ENCODE results near the gene HARS2. TPM values are rescaled to one million over a fixed set of nuclear protein-coding genes. Genes with fewer than 3 reads are reported as not detected.

HARS2 gene, protein sequence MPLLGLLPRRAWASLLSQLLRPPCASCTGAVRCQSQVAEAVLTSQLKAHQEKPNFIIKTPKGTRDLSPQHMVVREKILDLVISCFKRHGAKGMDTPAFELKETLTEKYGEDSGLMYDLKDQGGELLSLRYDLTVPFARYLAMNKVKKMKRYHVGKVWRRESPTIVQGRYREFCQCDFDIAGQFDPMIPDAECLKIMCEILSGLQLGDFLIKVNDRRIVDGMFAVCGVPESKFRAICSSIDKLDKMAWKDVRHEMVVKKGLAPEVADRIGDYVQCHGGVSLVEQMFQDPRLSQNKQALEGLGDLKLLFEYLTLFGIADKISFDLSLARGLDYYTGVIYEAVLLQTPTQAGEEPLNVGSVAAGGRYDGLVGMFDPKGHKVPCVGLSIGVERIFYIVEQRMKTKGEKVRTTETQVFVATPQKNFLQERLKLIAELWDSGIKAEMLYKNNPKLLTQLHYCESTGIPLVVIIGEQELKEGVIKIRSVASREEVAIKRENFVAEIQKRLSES
- total RNA-seq: 10 to 100 TPM; 16.0 to 41.6 (median 25.5) TPM

DNA sequence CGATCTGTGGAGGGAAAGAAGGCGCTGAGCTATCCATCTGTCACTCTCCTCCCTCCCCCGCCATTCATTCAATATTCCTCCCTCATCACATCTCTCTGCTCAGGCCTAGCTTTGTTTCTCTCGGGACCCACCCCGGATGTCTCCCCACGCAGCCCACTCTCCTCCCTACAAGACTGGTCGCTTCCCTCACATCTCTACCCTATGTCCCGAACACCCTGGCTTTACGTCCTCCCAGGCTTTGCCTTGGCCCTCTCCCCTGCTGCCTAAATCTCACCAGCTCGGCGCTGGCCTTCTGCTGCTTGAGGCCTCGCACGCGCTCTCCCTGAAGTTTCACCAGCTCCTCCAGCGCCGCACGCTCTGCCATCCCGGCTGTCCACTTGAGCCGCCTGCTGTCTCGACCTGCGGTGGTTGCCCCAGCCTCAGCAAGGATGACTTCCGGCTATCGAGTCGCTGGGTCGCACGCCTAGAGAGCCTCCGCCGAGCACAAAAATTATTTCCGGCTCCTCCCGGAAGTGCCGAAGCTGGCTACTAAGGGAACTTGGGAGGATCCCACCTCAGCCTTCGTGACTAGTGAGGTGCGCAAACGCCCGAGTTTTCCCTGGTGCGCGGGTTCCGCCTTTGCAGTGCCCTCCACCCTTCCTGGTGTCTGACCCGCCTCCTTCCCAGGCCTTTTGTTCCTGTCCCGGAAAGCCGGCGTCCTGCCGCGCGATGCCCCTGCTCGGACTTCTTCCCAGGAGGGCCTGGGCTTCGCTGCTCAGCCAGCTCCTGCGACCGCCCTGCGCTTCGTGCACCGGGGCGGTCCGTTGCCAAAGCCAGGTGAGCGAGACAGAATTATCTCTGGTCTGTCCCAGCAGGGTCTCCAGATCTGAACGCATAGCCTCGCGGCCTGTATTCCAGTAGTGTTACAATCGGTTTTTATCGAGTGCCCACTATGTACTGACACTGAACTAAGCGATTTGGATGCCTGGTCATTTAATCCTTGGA lies at the start of gene HARS2, which contains the start of gene HARS1:
Gene HARS2 (plus strand): TSS at position 515 of the 984 bp plus-strand sequence. CDS start 194 bp downstream, at position 709.
Gene HARS1 (minus strand): TSS at position 430 of the 984 bp plus-strand sequence. CDS start 66 bp downstream, at position 364.
- peak within 1 kb of the TSS; percentile 66 to 77 for H3K4me3 ChIP-seq
- peak; percentile 72 for TF ChIP-seq POLR2AphosphoS5 (IDR thresholded peaks at IDR 0.05)
- TF ChIP-seq EP300 (IDR thresholded peaks at IDR 0.05): no peak
- TF ChIP-seq, protein P1, sequence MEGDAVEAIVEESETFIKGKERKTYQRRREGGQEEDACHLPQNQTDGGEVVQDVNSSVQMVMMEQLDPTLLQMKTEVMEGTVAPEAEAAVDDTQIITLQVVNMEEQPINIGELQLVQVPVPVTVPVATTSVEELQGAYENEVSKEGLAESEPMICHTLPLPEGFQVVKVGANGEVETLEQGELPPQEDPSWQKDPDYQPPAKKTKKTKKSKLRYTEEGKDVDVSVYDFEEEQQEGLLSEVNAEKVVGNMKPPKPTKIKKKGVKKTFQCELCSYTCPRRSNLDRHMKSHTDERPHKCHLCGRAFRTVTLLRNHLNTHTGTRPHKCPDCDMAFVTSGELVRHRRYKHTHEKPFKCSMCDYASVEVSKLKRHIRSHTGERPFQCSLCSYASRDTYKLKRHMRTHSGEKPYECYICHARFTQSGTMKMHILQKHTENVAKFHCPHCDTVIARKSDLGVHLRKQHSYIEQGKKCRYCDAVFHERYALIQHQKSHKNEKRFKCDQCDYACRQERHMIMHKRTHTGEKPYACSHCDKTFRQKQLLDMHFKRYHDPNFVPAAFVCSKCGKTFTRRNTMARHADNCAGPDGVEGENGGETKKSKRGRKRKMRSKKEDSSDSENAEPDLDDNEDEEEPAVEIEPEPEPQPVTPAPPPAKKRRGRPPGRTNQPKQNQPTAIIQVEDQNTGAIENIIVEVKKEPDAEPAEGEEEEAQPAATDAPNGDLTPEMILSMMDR (IDR thresholded peaks at IDR 0.05): peak in 1 of 4 experiments; percentile 22
- TF ChIP-seq POLR2A (IDR thresholded peaks at IDR 0.05): peak; percentile 32 to 52
- ATAC-seq: peak; percentile 98
- no peaks in the 10 kb centered on the region for H3K27me3 ChIP-seq
- H3K9me3 ChIP-seq: no peaks in the 10 kb centered on the region
- peaks cover 2 to 50% (median 21%) of the 10 kb centered on the region in 3 donors for H3K4me1 ChIP-seq
- H3K36me3 ChIP-seq: peaks cover 1 to 51% of the 10 kb centered on the region in 2 donors
- WGBS, 2 donors (ENCODE audit: low coverage in 1 of 2): 0 to 1% methylated on average over 14 of the region's 61 CpGs
- H3K27ac ChIP-seq: peak within 1 kb of the TSS; percentile 67 to 88 (median 86)

DNA sequence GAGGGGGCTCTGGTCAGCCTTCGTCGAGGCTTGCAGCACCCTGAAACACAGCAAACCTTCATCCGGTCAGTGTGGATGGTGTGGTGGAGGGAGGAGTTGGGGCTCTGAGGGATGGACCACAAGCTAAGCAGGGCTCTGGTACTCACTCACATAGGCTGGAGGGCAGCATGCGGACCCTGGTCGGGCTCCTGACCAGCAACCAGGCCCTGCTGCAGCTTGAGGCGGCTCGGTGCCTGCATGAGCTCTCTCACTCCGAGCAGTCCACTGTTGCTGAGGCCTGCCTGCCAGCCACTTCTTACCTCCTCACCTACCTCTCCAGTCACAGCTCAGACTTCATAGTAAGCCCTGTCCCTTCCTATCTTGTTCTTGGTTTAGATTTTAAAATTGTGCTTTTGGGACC lies 49.5 kb upstream of the HARS2 start:
- no peaks in the 10 kb centered on the region for H3K27me3 ChIP-seq
- 67% methylated on average over 5 of the region's 8 CpGs; no CpG with 5 or more reads in 1 of the 2 donors for WGBS, 2 donors (ENCODE audit: low coverage in 1 of 2)
- no peak overlapping the region for H3K27ac ChIP-seq
- TF ChIP-seq, protein P1 (IDR thresholded peaks at IDR 0.05): no peak
- TF ChIP-seq POLR2AphosphoS5 (IDR thresholded peaks at IDR 0.05) (no peak), EP300 (IDR thresholded peaks at IDR 0.05) (no peak), POLR2A (IDR thresholded peaks at IDR 0.05) (no peak)
- H3K4me1 ChIP-seq: peaks cover 0 to 55% (median 7%) of the 10 kb centered on the region in 3 donors
- no peaks in the 10 kb centered on the region for H3K9me3 ChIP-seq
- ATAC-seq: no peak
- peaks cover 0 to 46% of the 10 kb centered on the region in 2 donors for H3K36me3 ChIP-seq
- H3K4me3 ChIP-seq: no peak overlapping the region

DNA sequence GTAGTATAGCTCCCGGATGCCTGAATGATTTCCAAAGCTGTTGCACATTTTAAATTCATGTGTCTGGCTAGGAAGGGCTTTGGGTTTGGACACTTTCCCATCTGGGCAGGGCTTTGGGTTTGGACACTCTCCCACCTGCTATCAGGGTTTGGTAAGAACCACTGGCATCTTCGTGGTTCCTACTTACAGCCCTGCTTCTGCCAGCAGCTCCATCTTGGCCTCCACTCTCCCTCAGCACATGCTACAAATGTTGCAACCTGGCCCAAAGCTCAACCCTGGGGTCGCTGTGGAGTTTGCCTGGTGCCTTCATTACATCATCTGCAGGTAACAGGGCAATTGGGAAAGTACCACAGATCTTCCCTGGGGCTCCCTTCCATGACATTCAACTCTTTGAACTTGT lies 48.5 kb upstream of the HARS2 start:
- TF ChIP-seq EP300 (IDR thresholded peaks at IDR 0.05) (no peak), POLR2A (IDR thresholded peaks at IDR 0.05) (no peak), POLR2AphosphoS5 (IDR thresholded peaks at IDR 0.05) (no peak)
- TF ChIP-seq, protein P1 (IDR thresholded peaks at IDR 0.05): no peak
- peaks cover 0 to 46% of the 10 kb centered on the region in 2 donors for H3K36me3 ChIP-seq
- H3K4me1 ChIP-seq: peaks cover 0 to 59% (median 8%) of the 10 kb centered on the region in 3 donors
- H3K27me3 ChIP-seq: no peaks in the 10 kb centered on the region
- no CpG with 5 or more reads among the region's 3 CpGs for WGBS, 2 donors (ENCODE audit: low coverage in 1 of 2)
- H3K9me3 ChIP-seq: no peaks in the 10 kb centered on the region
- no peak overlapping the region for H3K4me3 ChIP-seq
- no peak for ATAC-seq
- no peak overlapping the region for H3K27ac ChIP-seq

DNA sequence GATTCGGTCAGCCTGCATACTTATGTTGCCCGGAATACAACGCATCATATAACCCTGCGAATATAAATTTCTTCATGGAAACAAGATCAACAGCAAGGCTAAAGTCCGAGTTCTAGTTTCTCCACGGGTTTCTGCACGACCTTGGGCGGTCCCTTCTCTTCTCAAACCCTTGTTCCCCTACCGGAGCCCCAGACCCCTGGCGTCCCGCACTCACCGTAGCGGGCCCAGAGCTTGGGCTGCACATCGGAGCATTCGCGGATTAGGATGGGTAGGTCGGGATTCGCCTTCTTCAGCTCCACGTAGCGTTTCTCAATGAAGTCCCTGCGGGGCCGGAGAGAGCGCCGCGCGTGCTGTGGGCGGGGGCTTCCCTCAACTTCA lies 44.2 kb upstream of the HARS2 start:
- Histone ChIP-seq H3K36me3 (peaks cover 0 to 75% of the 10 kb centered on the region in 2 donors), H3K27ac (peak overlapping the region; percentile 29 to 91 (median 86)), H3K4me3 (peak overlapping the region; percentile 57 to 94), H3K27me3 (no peaks in the 10 kb centered on the region), H3K9me3 (no peaks in the 10 kb centered on the region), H3K4me1 (peaks cover 0 to 58% (median 8%) of the 10 kb centered on the region in 3 donors)
- TF ChIP-seq, protein P1 (IDR thresholded peaks at IDR 0.05): no peak
- TF ChIP-seq POLR2AphosphoS5 (IDR thresholded peaks at IDR 0.05) (no peak), POLR2A (IDR thresholded peaks at IDR 0.05) (no peak), EP300 (IDR thresholded peaks at IDR 0.05) (no peak)
- ATAC-seq: peak; percentile 26
- WGBS, 2 donors (ENCODE audit: low coverage in 1 of 2): 0% methylated on average over 7 to 8 of the region's 27 CpGs

Data from gastroesophageal sphincter (tissue), 4 donors.